Measurements from ENCODE around the gene MAP3K20.
A peak's percentile ranks its signal among the peaks of the same experiment; 100 is the strongest.
"Not testable (repeated sequence)": the region's sequence is repeated elsewhere in the genome, so short reads cannot be mapped to it uniquely, and the experiment has no call there.

MAP3K20 gene

GRCh38 chr2:173157676-173158293, 82.1 kb downstream of the MAP3K20 start:
- TF ChIP-seq CTCF (IDR thresholded peaks at IDR 0.05; ENCODE audit: insufficient read depth, low read depth, low read length, missing control alignments) = no peak
- DNase-seq (ENCODE audit: low read depth) = peak; percentile 47
- no peak overlapping the region for H3K4me3 ChIP-seq (ENCODE audit: low read length)

GRCh38 chr2:173159791-173160463, 84.3 kb downstream of the MAP3K20 start:
- peak; percentile 100 for DNase-seq (ENCODE audit: low read depth)
- TF ChIP-seq CTCF (IDR thresholded peaks at IDR 0.05; ENCODE audit: insufficient read depth, low read depth, low read length, missing control alignments) = no peak
- H3K4me3 ChIP-seq (ENCODE audit: low read length) = no peak overlapping the region

GRCh38 chr2:173160618-173161017, 85.0 kb downstream of the MAP3K20 start:
- H3K4me3 ChIP-seq (ENCODE audit: low read length) = no peak overlapping the region
- TF ChIP-seq CTCF (IDR thresholded peaks at IDR 0.05; ENCODE audit: insufficient read depth, low read depth, low read length, missing control alignments) = no peak

GRCh38 chr2:173161040-173161439, 85.4 kb downstream of the MAP3K20 start:
- no peak overlapping the region for H3K4me3 ChIP-seq (ENCODE audit: low read length)
- no peak for TF ChIP-seq CTCF (IDR thresholded peaks at IDR 0.05; ENCODE audit: insufficient read depth, low read depth, low read length, missing control alignments)
- peak; percentile 38 for DNase-seq (ENCODE audit: low read depth)

More at GRCh38 chr2:173160618-173161017, 85.0 kb downstream of the MAP3K20 start:
- DNase-seq (ENCODE audit: low read depth) = no peak

GRCh38 chr2:173161507-173161906, 85.9 kb downstream of the MAP3K20 start:
- H3K4me3 ChIP-seq (ENCODE audit: low read length) = no peak overlapping the region
- no peak for TF ChIP-seq CTCF (IDR thresholded peaks at IDR 0.05; ENCODE audit: insufficient read depth, low read depth, low read length, missing control alignments)
- no peak for DNase-seq (ENCODE audit: low read depth)

- H3K4me3 ChIP-seq (ENCODE audit: low read length); DNase-seq (ENCODE audit: low read depth): not testable (repeated sequence)
Observed at GRCh38 chr2:173163357-173163756, 87.7 kb downstream of the MAP3K20 start.

- TF ChIP-seq CTCF (IDR thresholded peaks at IDR 0.05; ENCODE audit: insufficient read depth, low read depth, low read length, missing control alignments) = no peak
Observed at GRCh38 chr2:173164396-173164795, 88.8 kb downstream of the MAP3K20 start.

More at GRCh38 chr2:173164396-173164795, 88.8 kb downstream of the MAP3K20 start:
- no peak overlapping the region for H3K4me3 ChIP-seq (ENCODE audit: low read length)
- DNase-seq (ENCODE audit: low read depth) = no peak

Data from epithelial cell of esophagus (primary cell).